ENCODE measurements around the gene SLC9A7.

SLC9A7 gene

GRCh38 chrX:46573331-46573891 lies 185.5 kb downstream of the SLC9A7 start, which contains the start of gene CHST7:
Gene CHST7, plus strand, starts transcription at chrX:46573765. Its CDS starts 167 bp downstream, at chrX:46573932.
- DNase-seq (ENCODE audit: low read depth) = no peak

- no peak for DNase-seq (ENCODE audit: low read depth)
Measured at GRCh38 chrX:46572340-46572936, 186.5 kb downstream of the SLC9A7 start.

DNA sequence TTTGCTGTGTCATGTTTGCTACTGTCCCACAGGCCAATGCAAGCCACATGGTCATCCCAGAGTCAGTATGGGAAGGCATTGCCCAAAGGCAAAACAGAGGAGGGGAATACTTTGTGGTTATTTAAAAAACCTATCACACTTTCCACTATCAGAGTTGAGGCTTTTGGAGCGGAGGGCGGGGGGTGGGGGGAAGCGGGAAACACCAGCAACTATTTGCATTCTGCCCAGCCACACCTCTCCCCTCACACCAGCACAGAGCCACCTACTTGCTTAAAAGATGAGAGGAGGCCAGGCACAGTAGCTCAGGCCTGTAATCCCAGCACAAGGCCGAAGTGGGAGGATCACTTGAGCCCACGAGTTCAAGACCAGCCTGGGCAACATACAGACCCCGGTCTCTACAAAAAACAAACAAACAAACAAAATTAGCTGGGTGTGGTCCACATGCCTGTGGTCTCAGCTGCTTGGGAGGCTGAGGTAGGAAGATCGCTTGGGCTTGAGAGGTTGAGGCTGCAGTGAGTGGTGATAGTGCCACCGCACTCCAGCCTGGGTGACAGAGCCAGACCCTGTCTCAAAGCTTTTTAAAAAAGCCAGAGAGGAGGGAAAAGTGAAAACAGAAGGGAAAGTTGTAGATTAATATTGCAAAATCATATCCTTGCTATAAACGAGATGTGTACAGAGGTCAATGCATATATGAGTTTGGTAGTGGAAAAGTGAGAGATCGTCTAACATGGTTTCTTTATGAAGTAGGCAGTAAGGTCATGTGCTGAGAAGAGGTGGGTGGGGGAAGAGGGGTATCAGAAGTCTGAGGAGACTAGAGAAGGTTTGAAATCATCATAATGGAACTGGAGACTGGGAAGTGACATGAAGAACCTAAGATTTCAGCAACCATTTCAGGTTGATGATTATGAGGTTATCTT lies 187.2 kb downstream of the SLC9A7 start:
- no peak for DNase-seq (ENCODE audit: low read depth)

DNA sequence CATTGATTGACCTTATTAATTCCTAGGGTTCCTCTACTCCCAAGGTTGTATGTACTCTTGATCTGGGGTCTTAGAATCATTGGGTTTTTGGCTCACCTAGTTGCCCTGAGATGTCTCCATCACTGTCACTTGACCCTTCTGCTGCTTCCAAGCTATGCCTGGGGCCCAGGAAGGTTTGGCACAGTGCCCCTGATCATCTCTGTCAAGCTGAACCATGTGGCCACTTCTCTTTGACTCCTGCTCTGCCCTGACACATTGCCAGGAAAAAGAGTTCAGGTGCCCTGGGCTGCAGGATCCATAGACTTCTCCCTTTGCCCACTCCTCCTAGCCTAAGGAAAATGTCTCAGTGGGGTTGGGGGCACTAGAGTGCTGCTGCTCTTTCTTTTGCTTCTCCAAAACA lies 189.3 kb downstream of the SLC9A7 start:
- no peak for DNase-seq (ENCODE audit: low read depth)

DNA sequence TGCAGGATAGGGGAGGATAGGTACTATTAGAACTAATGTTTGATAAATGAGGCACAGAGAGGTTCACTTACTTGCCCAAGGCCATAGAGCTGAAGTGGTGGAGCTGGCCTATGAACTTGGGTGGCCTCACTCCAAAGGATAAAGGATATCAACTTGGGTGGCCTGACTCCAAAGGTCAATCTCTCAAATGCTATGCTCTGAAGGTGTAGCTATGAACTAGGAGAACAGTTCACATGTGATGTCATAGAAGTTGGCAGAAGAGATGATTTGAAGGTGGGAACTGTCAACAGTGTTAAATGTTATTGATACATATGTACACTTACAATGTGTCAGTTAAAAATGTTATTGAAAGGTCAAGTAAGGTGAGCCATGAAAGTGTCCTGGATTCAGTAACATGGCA lies 191.5 kb downstream of the SLC9A7 start:
- DNase-seq (ENCODE audit: low read depth) = no peak

DNA sequence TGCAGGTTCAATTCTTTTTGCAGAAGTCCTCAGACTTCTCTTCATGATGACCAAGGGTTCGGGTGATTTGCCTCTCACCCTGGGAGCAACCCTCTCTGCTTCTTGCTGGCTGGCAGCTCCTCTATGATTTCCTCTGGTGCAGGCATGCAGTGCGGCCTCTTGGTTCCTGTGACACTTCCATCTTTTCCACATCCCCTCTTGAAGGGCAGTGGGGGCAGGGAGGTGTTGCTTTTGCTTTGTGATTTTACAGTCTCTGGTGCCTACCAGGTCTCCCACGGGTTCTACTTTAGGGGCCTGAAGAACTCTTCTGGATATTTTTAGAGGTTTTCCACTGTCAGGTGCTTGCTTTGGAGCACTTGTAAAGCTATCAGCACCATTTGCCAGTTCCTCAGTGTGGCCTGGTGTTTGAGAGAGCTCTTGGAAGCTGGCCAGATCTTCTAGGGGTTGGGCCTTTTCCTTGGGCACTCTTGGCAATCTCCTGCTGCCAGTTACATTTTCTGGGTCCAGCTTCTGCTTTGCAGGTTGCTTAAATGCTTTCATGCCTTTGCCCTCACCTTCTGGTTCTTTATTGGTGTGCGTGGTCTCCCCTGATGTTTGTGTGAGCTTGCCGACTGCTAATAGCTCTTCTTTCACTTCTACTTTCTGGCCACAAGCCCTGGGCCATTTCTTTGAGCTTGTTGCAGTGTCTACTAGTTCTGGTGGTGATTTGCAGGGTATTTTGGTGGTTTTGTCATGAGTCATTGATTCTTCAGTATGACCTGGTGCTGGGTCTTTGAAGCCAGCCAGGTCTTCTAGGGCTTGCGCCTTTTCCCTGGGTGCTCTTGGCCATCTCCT lies 196.9 kb downstream of the SLC9A7 start:
- no peak for DNase-seq (ENCODE audit: low read depth)

GRCh38 chrX:46559062-46559461 lies 199.9 kb downstream of the SLC9A7 start:
- no peak for DNase-seq (ENCODE audit: low read depth)

GRCh38 chrX:46554942-46555341 lies 204.0 kb downstream of the SLC9A7 start:
- no peak for DNase-seq (ENCODE audit: low read depth)

GRCh38 chrX:46553935-46554334 lies 205.0 kb downstream of the SLC9A7 start:
- DNase-seq (ENCODE audit: low read depth) = no peak

GRCh38 chrX:46551494-46552128 lies 207.3 kb downstream of the SLC9A7 start:
- DNase-seq (ENCODE audit: low read depth) = no peak

DNA sequence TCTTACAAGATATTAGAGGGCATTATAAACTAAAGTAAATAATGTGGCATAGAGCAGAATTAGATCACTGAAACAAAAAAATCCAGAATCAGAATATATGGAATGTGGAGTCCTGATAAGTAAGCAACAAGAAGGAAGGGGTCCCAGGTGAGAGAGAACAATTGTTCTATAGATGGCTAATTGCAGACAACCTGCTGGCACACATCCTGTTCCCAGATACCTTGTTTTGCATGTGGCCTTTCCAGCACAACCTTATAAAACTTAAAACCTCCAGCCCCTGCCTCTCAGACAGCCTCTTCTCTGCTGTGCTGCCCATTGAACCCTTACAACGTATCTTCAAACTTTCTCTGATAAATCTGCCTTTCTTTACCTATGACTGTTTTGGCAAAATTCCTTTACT lies 209.0 kb downstream of the SLC9A7 start:
- DNase-seq (ENCODE audit: low read depth) = no peak
